Dendritic cell treated with granulocyte-macrophage colony-stimulating factor and Interleukin-4, amounts not matched to agents 40 ng/mL and 50 ng/mL, for 4 days (primary cell): ENCODE results near the gene WASHC3.
A peak's percentile ranks its signal among the peaks of the same experiment; 100 is the strongest.
"Not testable (repeated sequence)": the region's sequence is repeated elsewhere in the genome, so short reads cannot be mapped to it uniquely, and the experiment has no call there.

ENCODE experiments used
- H3K27ac Mint-ChIP-seq: one replicate; pipeline ENCODE4 v1.8.0; 2022; ENCODE audit warnings: mild to moderate bottlenecking, mixed read lengths
- H3K27me3 Mint-ChIP-seq: one replicate; pipeline ENCODE4 v1.8.0; 2022; ENCODE audit warnings: mild to moderate bottlenecking, mixed read lengths
- H3K36me3 Mint-ChIP-seq: one replicate; pipeline ENCODE4 v1.8.0; 2022; ENCODE audit warnings: low read depth, mixed read lengths
- H3K4me1 Mint-ChIP-seq: one replicate; pipeline ENCODE4 v1.8.0; 2022; ENCODE audit warnings: low read depth, mixed read lengths
- H3K4me3 Mint-ChIP-seq: one replicate; pipeline ENCODE4 v1.8.0; 2022; ENCODE audit warnings: mild to moderate bottlenecking, moderate library complexity, mixed read lengths
- H3K9me3 Mint-ChIP-seq: one replicate; pipeline ENCODE4 v1.8.0; 2022; ENCODE audit warnings: mixed read lengths
- intact Hi-C: fragments of 100-400 bp; cut with micrococcal nuclease; formaldehyde crosslinking; loops from one replicate; pipeline ENCODE4 v1.15.0; 2022

The WASHC3 gene, protein sequence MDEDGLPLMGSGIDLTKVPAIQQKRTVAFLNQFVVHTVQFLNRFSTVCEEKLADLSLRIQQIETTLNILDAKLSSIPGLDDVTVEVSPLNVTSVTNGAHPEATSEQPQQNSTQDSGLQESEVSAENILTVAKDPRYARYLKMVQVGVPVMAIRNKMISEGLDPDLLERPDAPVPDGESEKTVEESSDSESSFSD

GRCh38 chr12:102061560-102062418 is at the start of gene WASHC3:
WASHC3 (minus strand) TSS chr12:102061991; CDS start chr12:102061962, 29 bp downstream.
- no peaks in the 10 kb centered on the region for H3K9me3 Mint-ChIP-seq
- intact Hi-C loops, result loop anchor here (1.0 to 10.0 kb wide), 2 partner anchors 59 to 147 kb away; partner anchors contain the start of genes NUP37 and PARPBP
- H3K27ac Mint-ChIP-seq, result peak within 1 kb of the TSS; percentile 92
- peaks cover 10% of the 10 kb centered on the region for H3K4me1 Mint-ChIP-seq
- no peaks in the 10 kb centered on the region for H3K27me3 Mint-ChIP-seq
- peaks cover 35% of the 10 kb centered on the region for H3K36me3 Mint-ChIP-seq
- H3K4me3 Mint-ChIP-seq, result peak within 1 kb of the TSS; percentile 89

GRCh38 chr12:102110782-102111181 is 49.0 kb upstream of the WASHC3 start:
- Mint-ChIP-seq H3K9me3 (peaks cover 20% of the 10 kb centered on the region), H3K4me1 (peaks cover 6% of the 10 kb centered on the region), H3K36me3 (peaks cover 60% of the 10 kb centered on the region), H3K27ac (no peak overlapping the region), H3K27me3 (no peaks in the 10 kb centered on the region), H3K4me3 (no peak overlapping the region)
- intact Hi-C loops, result no loop called here

- H3K4me3 Mint-ChIP-seq, result no peak overlapping the region
- intact Hi-C loops, result no loop called here
- peaks cover 6% of the 10 kb centered on the region for H3K4me1 Mint-ChIP-seq
- H3K27me3 Mint-ChIP-seq, result no peaks in the 10 kb centered on the region
- peaks cover 20% of the 10 kb centered on the region for H3K9me3 Mint-ChIP-seq
- H3K27ac Mint-ChIP-seq, result no peak overlapping the region
- peaks cover 78% of the 10 kb centered on the region for H3K36me3 Mint-ChIP-seq
These were observed 46.2 kb upstream of the WASHC3 start for GRCh38 chr12:102107970-102108369.

DNA sequence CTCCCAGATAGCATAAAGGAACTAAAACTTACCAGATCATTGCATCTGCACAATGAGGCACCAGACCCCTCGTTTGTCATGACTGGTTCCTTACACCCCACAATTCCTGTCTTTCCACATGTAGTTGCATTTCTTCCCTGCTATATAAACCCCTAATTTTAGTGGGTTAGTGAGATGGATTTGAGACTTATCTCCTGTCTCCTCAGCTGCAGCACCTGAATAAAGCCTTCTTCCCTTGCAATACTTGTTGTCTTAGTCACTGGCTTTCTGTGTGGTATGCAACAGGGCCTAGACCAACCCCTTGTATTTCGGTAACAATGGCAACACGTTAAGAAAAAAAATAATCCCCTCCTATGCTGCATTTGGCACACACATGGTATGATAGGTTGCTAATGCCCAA is 45.1 kb upstream of the WASHC3 start:
- Mint-ChIP-seq H3K4me3 (no peak overlapping the region), H3K9me3 (peaks cover 20% of the 10 kb centered on the region), H3K27me3 (no peaks in the 10 kb centered on the region), H3K36me3 (peaks cover 84% of the 10 kb centered on the region), H3K27ac (no peak overlapping the region), H3K4me1 (peaks cover 6% of the 10 kb centered on the region)
- intact Hi-C loops, result no loop called here

- Mint-ChIP-seq H3K9me3 (no peaks in the 10 kb centered on the region), H3K27me3 (no peaks in the 10 kb centered on the region), H3K4me3 (no peak overlapping the region), H3K4me1 (no peaks in the 10 kb centered on the region), H3K36me3 (peaks cover 35% of the 10 kb centered on the region), H3K27ac (no peak overlapping the region)
- intact Hi-C loops, result loop anchor here (10.0 kb wide), 2 partner anchors 608 to 668 kb away; no protein-coding TSS in a partner anchor
These were observed 35.1 kb upstream of the WASHC3 start for GRCh38 chr12:102096855-102097254.

- peaks cover 32% of the 10 kb centered on the region for H3K36me3 Mint-ChIP-seq
- H3K27me3 Mint-ChIP-seq, result no peaks in the 10 kb centered on the region
- H3K4me3 Mint-ChIP-seq, result no peak overlapping the region
- H3K27ac Mint-ChIP-seq, result no peak overlapping the region
- no peaks in the 10 kb centered on the region for H3K4me1 Mint-ChIP-seq
- intact Hi-C loops, result loop anchor here (10.0 kb wide), 2 partner anchors 609 to 669 kb away; no protein-coding TSS in a partner anchor
- H3K9me3 Mint-ChIP-seq, result no peaks in the 10 kb centered on the region
These were observed 34.0 kb upstream of the WASHC3 start for GRCh38 chr12:102095677-102096263.

GRCh38 chr12:102093319-102093718 is 31.5 kb upstream of the WASHC3 start:
- intact Hi-C loops, result loop anchor here (10.0 kb wide), 2 partner anchors 611 to 671 kb away; no protein-coding TSS in a partner anchor
- Mint-ChIP-seq H3K4me3 (no peak overlapping the region), H3K36me3 (peaks cover 32% of the 10 kb centered on the region), H3K27ac (no peak overlapping the region), H3K27me3 (no peaks in the 10 kb centered on the region), H3K4me1 (no peaks in the 10 kb centered on the region), H3K9me3 (peaks cover 7% of the 10 kb centered on the region)

- H3K27me3 Mint-ChIP-seq, intact Hi-C loops, H3K4me1 Mint-ChIP-seq, H3K27ac Mint-ChIP-seq, H3K9me3 Mint-ChIP-seq, H3K4me3 Mint-ChIP-seq: not testable (repeated sequence)
- H3K36me3 Mint-ChIP-seq, result peaks cover 37% of the 10 kb centered on the region
These were observed 27.5 kb upstream of the WASHC3 start for GRCh38 chr12:102089228-102089835.

- intact Hi-C loops, result no loop called here
- H3K27ac Mint-ChIP-seq, result no peak overlapping the region
- no peaks in the 10 kb centered on the region for H3K9me3 Mint-ChIP-seq
These were observed 19.1 kb upstream of the WASHC3 start for GRCh38 chr12:102080842-102081241.

DNA sequence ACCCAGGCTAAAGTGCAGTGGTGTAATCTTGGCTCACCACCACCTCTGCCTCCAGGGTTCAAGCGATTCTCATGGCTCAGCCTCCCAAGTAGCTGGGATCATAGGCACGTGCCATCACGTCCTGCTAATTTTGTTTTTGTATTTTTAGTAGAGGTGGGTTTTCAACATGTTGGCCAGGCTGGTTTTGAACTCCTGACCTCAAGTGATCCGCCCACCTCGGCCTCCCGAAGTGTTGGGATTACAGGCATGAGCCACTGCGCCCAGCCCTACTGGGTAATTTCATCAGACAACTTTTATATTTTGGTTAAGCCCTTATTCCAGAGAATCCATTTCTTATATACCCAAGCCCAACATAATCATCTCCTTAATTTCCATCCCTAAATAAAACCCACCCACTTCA is 10.3 kb upstream of the WASHC3 start:
- not testable (repeated sequence) for H3K4me3 Mint-ChIP-seq, H3K27ac Mint-ChIP-seq

More at GRCh38 chr12:102080842-102081241, 19.1 kb upstream of the WASHC3 start:
- Mint-ChIP-seq H3K4me3 (no peak overlapping the region), H3K27me3 (no peaks in the 10 kb centered on the region), H3K4me1 (no peaks in the 10 kb centered on the region), H3K36me3 (peaks cover 73% of the 10 kb centered on the region)

DNA sequence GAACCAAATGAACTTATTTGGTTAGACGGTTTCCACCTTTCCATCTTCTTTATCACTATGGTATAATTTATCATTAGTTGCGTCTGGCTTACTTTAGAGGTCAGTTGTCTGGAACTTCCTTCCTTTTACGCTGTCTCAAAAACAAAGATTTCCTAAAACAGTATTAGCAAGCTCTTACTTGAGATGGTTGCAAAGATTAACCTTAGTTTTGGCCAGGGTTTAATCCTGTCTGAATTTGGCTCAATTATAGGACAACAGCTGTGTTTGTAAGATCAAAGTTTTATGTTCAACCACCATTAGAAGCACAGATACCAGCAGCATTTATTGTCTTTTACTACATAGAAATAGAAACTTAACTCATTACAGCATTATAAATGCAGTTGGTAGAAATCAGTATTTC is 7.9 kb upstream of the WASHC3 start:
- intact Hi-C loops, result loop anchor here (10.0 kb wide), 1 partner anchor 155 kb away; no protein-coding TSS in a partner anchor
- H3K27ac Mint-ChIP-seq, result no peak overlapping the region
- H3K27me3 Mint-ChIP-seq, result peaks cover 2% of the 10 kb centered on the region
- H3K4me3 Mint-ChIP-seq, result no peak overlapping the region
- peaks cover 4% of the 10 kb centered on the region for H3K36me3 Mint-ChIP-seq
- no peaks in the 10 kb centered on the region for H3K9me3 Mint-ChIP-seq
- H3K4me1 Mint-ChIP-seq, result no peaks in the 10 kb centered on the region

More for the DNA sequence above, 10.3 kb upstream of the WASHC3 start:
- H3K9me3 Mint-ChIP-seq, H3K4me1 Mint-ChIP-seq, intact Hi-C loops, H3K27me3 Mint-ChIP-seq: not testable (repeated sequence)
- H3K36me3 Mint-ChIP-seq, result peaks cover 15% of the 10 kb centered on the region

GRCh38 chr12:102067574-102068258 is 5.9 kb upstream of the WASHC3 start:
- H3K27ac Mint-ChIP-seq, result no peak overlapping the region
- no peaks in the 10 kb centered on the region for H3K36me3 Mint-ChIP-seq
- H3K9me3 Mint-ChIP-seq, result no peaks in the 10 kb centered on the region
- intact Hi-C loops, result loop anchor here (10.0 kb wide), 1 partner anchor 153 kb away; no protein-coding TSS in a partner anchor
- peaks cover 2% of the 10 kb centered on the region for H3K27me3 Mint-ChIP-seq
- no peak overlapping the region for H3K4me3 Mint-ChIP-seq
- H3K4me1 Mint-ChIP-seq, result no peaks in the 10 kb centered on the region

DNA sequence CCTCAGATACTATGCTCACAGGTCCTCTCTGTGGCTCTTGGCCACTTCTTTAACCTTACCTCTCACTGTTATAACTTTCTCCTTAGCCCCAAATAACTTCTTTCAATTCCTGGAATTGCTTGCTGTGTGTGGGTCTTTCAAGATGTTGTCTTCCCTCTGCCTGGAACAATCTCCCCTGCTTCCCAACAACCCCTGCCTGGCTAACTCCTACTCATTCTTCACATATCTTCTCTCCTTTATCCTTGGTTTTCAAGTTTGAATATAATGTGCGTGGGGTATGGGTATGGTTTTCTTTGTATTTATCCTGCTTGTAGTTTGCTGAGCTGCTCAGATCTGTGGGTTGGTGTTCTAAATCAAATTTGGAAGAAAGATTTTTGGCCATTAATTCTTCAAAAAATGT is 2.7 kb upstream of the WASHC3 start:
- intact Hi-C loops, result loop anchor here (10.0 kb wide), 1 partner anchor 150 kb away; no protein-coding TSS in a partner anchor
- Mint-ChIP-seq H3K27ac (no peak overlapping the region), H3K36me3 (peaks cover 10% of the 10 kb centered on the region), H3K4me3 (no peak overlapping the region), H3K27me3 (peaks cover 2% of the 10 kb centered on the region), H3K4me1 (peaks cover 5% of the 10 kb centered on the region), H3K9me3 (no peaks in the 10 kb centered on the region)
